Sigmoid colon (tissue), 7 donors: ENCODE results near the gene SECISBP2L. TPM values are rescaled to one million over a fixed set of nuclear protein-coding genes. Genes with fewer than 3 reads are reported as not detected.

Experiments used
- DNase-seq: peaks from one replicate; pipeline ENCODE4 v3.0.0-alpha.2; 2019
- H3K27ac ChIP-seq, 4 donors: fragments of 200-600 bp; sonication (generic); one replicate each; pipeline ENCODE4 v1.5.1; 2016 to 2019; ENCODE audit warnings: mild to moderate bottlenecking in 1 of 4
- H3K27me3 ChIP-seq, 3 donors: fragments of 200-600 bp; sonication (generic); one replicate each; pipeline ENCODE4 v1.5.1; 2019; ENCODE audit warnings: mild to moderate bottlenecking in 1 of 3
- H3K36me3 ChIP-seq, 4 donors: fragments of 200-600 bp; sonication (generic); one replicate each; pipeline ENCODE4 v1.5.1; 2016 to 2019
- H3K4me1 ChIP-seq, 4 donors: fragments of 200-600 bp; sonication (generic); one replicate each; pipeline ENCODE4 v1.5.1; 2017 to 2019
- H3K4me3 ChIP-seq, 4 donors: fragments of 200-600 bp; sonication (generic); one replicate each; pipeline ENCODE4 v1.5.1; 2017 to 2019; ENCODE audit warnings: mild to moderate bottlenecking in 2 of 4, moderate library complexity in 1 of 4
- H3K9me3 ChIP-seq, 4 donors: fragments of 200-600 bp in 3 of 4; sonication (generic) in 3 of 4; one replicate each; pipeline versions ENCODE4 v1.5.1 to v1.6.1; 2013 to 2019
- CTCF ChIP-seq, 4 experiments: fragments of 450-650 bp in 3 of 4; fragments of 200-600 bp in 1 of 4; IDR thresholded peaks; one replicate each; pipeline ENCODE4 v1.5.1; 2016 to 2019; ENCODE audit warnings: antibody characterized with exemption in 4 of 4, mild to moderate bottlenecking in 3 of 4, moderate library complexity in 2 of 4
- EP300 ChIP-seq, 4 donors: sonication (generic); formaldehyde crosslinking; IDR thresholded peaks; one replicate each; pipeline ENCODE4 v1.6.1; 2017; ENCODE audit warnings: antibody characterized with exemption in 4 of 4
- POLR2A ChIP-seq, 2 donors: fragments of 450-650 bp; IDR thresholded peaks; one replicate each; pipeline ENCODE4 v1.6.1; 2016; ENCODE audit warnings: antibody characterized with exemption in 2 of 2, mild to moderate bottlenecking in 2 of 2, moderate library complexity in 2 of 2
- POLR2AphosphoS5 ChIP-seq, 4 donors: sonication (generic); formaldehyde crosslinking; IDR thresholded peaks; one replicate each; pipeline ENCODE4 v1.6.1; 2017; ENCODE audit warnings: antibody characterized with exemption in 4 of 4
- WGBS, 2 donors: extraction: QIAGEN DNeasy Blood & Tissue Kit; methylation state at CpG; one replicate each; pipeline ENCODE4 v1.1.7; 2013; 5-methylcytosine and 5-hydroxymethylcytosine counted together
- intact Hi-C: fragments of 100-400 bp; cut with DNase I; formaldehyde crosslinking; loops from one replicate; pipeline ENCODE4 v1.15.1; 2023
- polyA plus RNA-seq, 3 donors: library from polyadenylated mRNA; stranded (reverse); fragments of 200-250 nt; gene quantifications; one replicate each; pipeline ENCODE4 v1.2.3, GENCODE V29; 2013
- total RNA-seq, 4 donors: library from RNA; depleted of rRNA; stranded (reverse); fragments of >200 nt; gene quantifications; one replicate each; pipeline ENCODE4 v1.1.0, GENCODE V29; 2016
- donor health status: healthy with polysubstance abuse.
- donor health status: Bipolar disorder and iron deficiency.
- donor health status: healthy.

Gene SECISBP2L
- total and polyA plus RNA-seq, 7 donors, result 7.2 to 47.6 (median 34.1) TPM

- DNase-seq, result no peak
- Histone ChIP-seq H3K36me3 (no peaks in the 10 kb centered on the region), H3K27me3 (peaks cover 0 to 7% (median 0%) of the 10 kb centered on the region in 3 donors), H3K9me3 (no peaks in the 10 kb centered on the region), H3K4me1 (peaks cover 0 to 23% (median 20%) of the 10 kb centered on the region in 4 donors), H3K27ac (no peak overlapping the region), H3K4me3 (no peak overlapping the region)
- intact Hi-C loops, result no loop called here
- TF ChIP-seq CTCF (IDR thresholded peaks at IDR 0.05), result no peak
- no peak for TF ChIP-seq POLR2AphosphoS5 (IDR thresholded peaks at IDR 0.05)
- no peak for TF ChIP-seq EP300 (IDR thresholded peaks at IDR 0.05)
- no peak for TF ChIP-seq POLR2A (IDR thresholded peaks at IDR 0.05)
Observed at GRCh38 chr15:48965972-48966371, 80.3 kb downstream of the SECISBP2L start.

GRCh38 chr15:48964898-48965297 is 81.3 kb downstream of the SECISBP2L start:
- no peaks in the 10 kb centered on the region for H3K36me3 ChIP-seq
- no peaks in the 10 kb centered on the region for H3K9me3 ChIP-seq
- no peak for DNase-seq
- peaks cover 0 to 7% (median 0%) of the 10 kb centered on the region in 3 donors for H3K27me3 ChIP-seq
- H3K4me3 ChIP-seq, result no peak overlapping the region
- H3K27ac ChIP-seq, result no peak overlapping the region
- H3K4me1 ChIP-seq, result peaks cover 0 to 23% (median 20%) of the 10 kb centered on the region in 4 donors
- intact Hi-C loops, result loop anchor here (5.0 kb wide), 2 partner anchors 88 to 103 kb away; partner anchors contain the start of gene EID1
- 85 to 93% methylated on average over 2 of the region's 2 CpGs for WGBS, 2 donors
- no peak for TF ChIP-seq POLR2A (IDR thresholded peaks at IDR 0.05)
- no peak for TF ChIP-seq POLR2AphosphoS5 (IDR thresholded peaks at IDR 0.05)
- TF ChIP-seq CTCF (IDR thresholded peaks at IDR 0.05), result no peak
- TF ChIP-seq EP300 (IDR thresholded peaks at IDR 0.05), result no peak

GRCh38 chr15:48963524-48964113 is 82.6 kb downstream of the SECISBP2L start, which contains the start of gene SHC4:
TSS of gene SHC4 (minus strand) at chr15:48963919. CDS start at chr15:48963015, 904 bp downstream.
- Histone ChIP-seq H3K36me3 (no peaks in the 10 kb centered on the region), H3K27me3 (no peaks in the 10 kb centered on the region), H3K27ac (peak within 1 kb of the TSS; percentile 9 to 50 (median 36)), H3K4me3 (peak within 1 kb of the TSS; percentile 33 to 56 (median 52)), H3K4me1 (peaks cover 0 to 23% (median 20%) of the 10 kb centered on the region in 4 donors), H3K9me3 (no peaks in the 10 kb centered on the region)
- DNase-seq, result peak; percentile 87
- WGBS, 2 donors, result 0 to 1% methylated on average over 16 of the region's 16 CpGs
- no peak for TF ChIP-seq EP300 (IDR thresholded peaks at IDR 0.05)
- peak in 3 of 4 donors; percentile 9 to 32 (median 18) for TF ChIP-seq POLR2AphosphoS5 (IDR thresholded peaks at IDR 0.05)
- TF ChIP-seq CTCF (IDR thresholded peaks at IDR 0.05), result peak in 1 of 4 experiments; percentile 18
- TF ChIP-seq POLR2A (IDR thresholded peaks at IDR 0.05), result no peak
- intact Hi-C loops, result loop anchor here (5.0 kb wide), 2 partner anchors 86 to 101 kb away; partner anchors contain the start of gene EID1

- H3K36me3 ChIP-seq, result no peaks in the 10 kb centered on the region
- peak overlapping the region; percentile 9 to 50 (median 36) for H3K27ac ChIP-seq
- WGBS, 2 donors, result 4 to 12% methylated on average over 54 of the region's 54 CpGs
- H3K27me3 ChIP-seq, result no peaks in the 10 kb centered on the region
- peaks cover 0 to 23% (median 20%) of the 10 kb centered on the region in 4 donors for H3K4me1 ChIP-seq
- intact Hi-C loops, result loop anchor here (5.0 kb wide), 2 partner anchors 86 to 101 kb away; partner anchors contain the start of gene EID1
- no peaks in the 10 kb centered on the region for H3K9me3 ChIP-seq
- DNase-seq, result peak; percentile 70
- TF ChIP-seq CTCF (IDR thresholded peaks at IDR 0.05) (no peak), POLR2AphosphoS5 (IDR thresholded peaks at IDR 0.05) (no peak)
- peak overlapping the region; percentile 33 to 56 (median 52) for H3K4me3 ChIP-seq
Observed at GRCh38 chr15:48962662-48963523, 83.4 kb downstream of the SECISBP2L start.
